Measurements from ENCODE around the gene MAN2C1. TPM values are rescaled to one million over a fixed set of nuclear protein-coding genes. Genes with fewer than 3 reads are reported as not detected.

The MAN2C1 gene
- 35.1 and 37.3 TPM in 2 replicates for polyA plus RNA-seq (2013)

DNA sequence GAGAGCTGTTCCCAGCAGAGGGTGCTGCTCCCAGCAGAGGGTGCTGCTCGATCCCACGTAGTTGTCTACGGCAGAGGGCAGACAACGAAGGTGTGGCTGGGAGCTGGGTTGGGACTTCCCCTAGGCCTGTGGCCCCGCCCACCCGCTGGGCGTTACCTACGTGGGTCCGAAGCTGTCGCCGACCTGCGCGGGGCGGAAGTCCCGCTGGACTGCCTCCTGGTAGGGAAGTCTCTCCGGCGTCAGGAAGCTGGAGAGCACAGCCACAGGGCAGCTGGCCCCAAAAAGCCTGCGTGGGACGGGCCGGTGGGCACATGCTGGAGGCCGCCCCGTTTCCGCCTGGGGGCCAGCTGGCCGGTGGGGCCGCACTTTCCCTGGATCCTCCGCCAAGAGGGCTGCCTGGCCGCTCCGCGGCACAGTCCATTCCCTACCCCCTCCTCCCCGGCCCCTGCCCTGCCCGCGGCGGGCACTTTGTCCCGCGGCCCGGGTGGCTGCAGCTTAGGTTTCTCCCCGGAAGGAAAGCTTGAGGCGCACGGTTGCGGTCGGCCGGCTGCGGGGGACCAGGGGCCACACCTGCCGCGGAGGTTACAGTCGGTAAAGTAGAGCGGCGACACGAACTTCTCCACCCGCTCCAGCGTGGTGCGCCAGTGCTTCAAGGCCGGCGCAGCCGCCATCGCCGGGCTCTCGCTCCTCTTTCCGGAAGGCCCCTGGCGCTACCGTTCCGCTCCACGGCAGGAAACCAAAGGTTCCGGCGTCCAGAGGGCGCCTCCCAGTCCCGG lies at the start of gene MAN2C1:
Gene MAN2C1, minus strand, starts transcription at position 695 of the 776 bp plus-strand sequence. Its CDS starts 24 bp downstream, at position 671.
- Histone ChIP-seq H3K79me2 (ENCODE audit: control insufficient read depth, insufficient read depth, low read length, poor library complexity) (peaks cover 4% of the 10 kb centered on the region), H2AFZ (ENCODE audit: insufficient read depth, low read length, poor library complexity) (peak within 1 kb of the TSS; percentile 75), H3K14ac (ENCODE audit: low read length) (peak within 1 kb of the TSS; percentile 93), H3K4ac (ENCODE audit: low read depth, low read length) (peak within 1 kb of the TSS; percentile 85), H3K18ac (ENCODE audit: low read length) (peak within 1 kb of the TSS; percentile 91), H3K27ac (ENCODE audit: low read depth, low read length) (peak within 1 kb of the TSS; percentile 93), H2BK120ac (ENCODE audit: insufficient read depth, low read length, poor library complexity) (peak within 1 kb of the TSS; percentile 52), H3K9ac (ENCODE audit: low read length) (peak within 1 kb of the TSS; percentile 92), H4K12ac (ENCODE audit: low read depth, low read length) (peak within 1 kb of the TSS; percentile 87), H4K91ac (ENCODE audit: low read depth, low read length) (peak within 1 kb of the TSS; percentile 84), H2BK12ac (ENCODE audit: low read length) (no peak within 1 kb of the TSS), H2BK5ac (ENCODE audit: low read depth, low read length, poor library complexity) (peak within 1 kb of the TSS; percentile 80), H3K4me3 (ENCODE audit: low read depth, low read length) (peak within 1 kb of the TSS; percentile 89), H3K4me1 (ENCODE audit: control insufficient read depth in 1 of 2, insufficient read depth in 2 of 2, low read length in 2 of 2) (peaks cover 3 to 9% of the 10 kb centered on the region in 2 experiments), H3K27me3 (ENCODE audit: insufficient read depth, low read length) (no peaks in the 10 kb centered on the region), H3K79me1 (ENCODE audit: low read length) (peaks cover 8% of the 10 kb centered on the region), H2AK5ac (ENCODE audit: low read length) (peak within 1 kb of the TSS; percentile 82), H4K8ac (ENCODE audit: low read depth, low read length) (peak within 1 kb of the TSS; percentile 92), H3K23ac (ENCODE audit: low read length) (no peak within 1 kb of the TSS), H3K4me2 (ENCODE audit: low read length) (peak within 1 kb of the TSS; percentile 94), H3K36me3 (ENCODE audit: control insufficient read depth in 1 of 2, insufficient read depth in 2 of 2, low read length in 2 of 2) (peaks cover 31 to 49% of the 10 kb centered on the region in 2 experiments), H3K9me3 (ENCODE audit: insufficient read depth, low read depth, low read length) (no peaks in the 10 kb centered on the region)
- peak; percentile 99 for DNase-seq
- WGBS (ENCODE audit: extremely low coverage, insufficient coverage, insufficient read length), result no CpG with 5 or more reads among the region's 67 CpGs

DNA sequence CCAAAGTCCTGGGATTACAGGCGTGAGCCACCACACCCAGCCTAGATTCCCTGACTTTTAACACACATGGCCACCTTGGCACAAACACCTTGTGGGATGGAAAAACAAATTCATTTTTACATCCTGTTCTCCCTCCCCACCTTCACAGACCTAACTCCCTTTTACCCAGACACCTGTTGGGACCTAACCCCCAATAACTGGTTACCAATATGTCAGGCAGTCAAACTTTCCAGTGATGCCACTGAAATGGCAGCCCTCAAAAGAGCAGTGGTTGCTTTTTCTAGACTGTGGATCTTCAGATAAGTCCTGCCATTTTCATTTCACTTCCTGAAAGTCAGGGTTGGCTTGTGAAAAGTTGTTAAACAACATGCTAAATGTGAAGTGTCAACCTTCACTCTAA lies 48.2 kb upstream of the MAN2C1 start:
- no peak for DNase-seq
- Histone ChIP-seq H3K4me2 (ENCODE audit: low read length) (no peak overlapping the region), H3K23ac (ENCODE audit: low read length) (no peak overlapping the region), H3K14ac (ENCODE audit: low read length) (no peak overlapping the region), H3K4me3 (ENCODE audit: low read depth, low read length) (no peak overlapping the region), H2AFZ (ENCODE audit: insufficient read depth, low read length, poor library complexity) (no peak overlapping the region), H3K4me1 (ENCODE audit: control insufficient read depth in 1 of 2, insufficient read depth in 2 of 2, low read length in 2 of 2) (no peaks in the 10 kb centered on the region), H3K36me3 (ENCODE audit: control insufficient read depth in 1 of 2, insufficient read depth in 2 of 2, low read length in 2 of 2) (peaks cover 14 to 20% of the 10 kb centered on the region in 2 experiments), H3K9me3 (ENCODE audit: insufficient read depth, low read depth, low read length) (no peaks in the 10 kb centered on the region), H3K4ac (ENCODE audit: low read depth, low read length) (no peak overlapping the region), H3K27ac (ENCODE audit: low read depth, low read length) (no peak overlapping the region), H2BK5ac (ENCODE audit: low read depth, low read length, poor library complexity) (no peak overlapping the region), H4K12ac (ENCODE audit: low read depth, low read length) (no peak overlapping the region), H2BK120ac (ENCODE audit: insufficient read depth, low read length, poor library complexity) (no peak overlapping the region), H3K79me2 (ENCODE audit: control insufficient read depth, insufficient read depth, low read length, poor library complexity) (no peaks in the 10 kb centered on the region), H3K27me3 (ENCODE audit: insufficient read depth, low read length) (no peaks in the 10 kb centered on the region), H3K79me1 (ENCODE audit: low read length) (no peaks in the 10 kb centered on the region), H2AK5ac (ENCODE audit: low read length) (no peak overlapping the region), H4K8ac (ENCODE audit: low read depth, low read length) (no peak overlapping the region), H2BK12ac (ENCODE audit: low read length) (no peak overlapping the region), H3K18ac (ENCODE audit: low read length) (no peak overlapping the region), H4K91ac (ENCODE audit: low read depth, low read length) (no peak overlapping the region), H3K9ac (ENCODE audit: low read length) (no peak overlapping the region)
- no CpG with 5 or more reads among the region's 1 CpG for whole genome bisulfite sequencing (ENCODE audit: extremely low coverage, insufficient coverage, insufficient read length)

DNA sequence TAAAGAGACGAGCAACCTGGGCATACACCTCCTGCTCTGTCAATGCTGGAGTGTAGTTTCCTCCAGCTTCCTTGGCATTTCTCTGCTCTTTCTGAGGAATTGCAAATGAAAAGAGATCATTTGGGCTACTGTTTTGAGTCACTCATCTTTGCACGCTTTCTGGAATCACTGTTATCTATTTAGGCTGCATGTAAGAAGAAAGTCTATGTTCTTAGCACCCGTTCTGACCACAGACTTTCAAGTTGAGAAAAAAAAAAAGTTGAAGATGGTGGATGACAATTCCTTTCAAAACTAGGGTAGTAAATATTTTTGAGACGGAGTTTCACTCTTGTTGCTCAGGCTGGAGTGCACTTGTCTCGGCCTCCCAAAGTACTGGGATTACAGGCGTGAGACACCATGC lies 41.8 kb upstream of the MAN2C1 start:
- DNase-seq, result no peak
- no peak overlapping the region for H2AK5ac ChIP-seq (ENCODE audit: low read length)
- H3K4me1 ChIP-seq (ENCODE audit: control insufficient read depth in 1 of 2, insufficient read depth in 2 of 2, low read length in 2 of 2), result no peaks in the 10 kb centered on the region
- no peak overlapping the region for H2BK5ac ChIP-seq (ENCODE audit: low read depth, low read length, poor library complexity)
- no peak overlapping the region for H4K8ac ChIP-seq (ENCODE audit: low read depth, low read length)
- H3K79me2 ChIP-seq (ENCODE audit: control insufficient read depth, insufficient read depth, low read length, poor library complexity), result no peaks in the 10 kb centered on the region
- H4K12ac ChIP-seq (ENCODE audit: low read depth, low read length), result no peak overlapping the region
- H3K14ac ChIP-seq (ENCODE audit: low read length), result no peak overlapping the region
- no peak overlapping the region for H3K4me2 ChIP-seq (ENCODE audit: low read length)
- WGBS (ENCODE audit: extremely low coverage, insufficient coverage, insufficient read length), result no CpG with 5 or more reads among the region's 6 CpGs
- no peak overlapping the region for H3K4ac ChIP-seq (ENCODE audit: low read depth, low read length)
- H4K91ac ChIP-seq (ENCODE audit: low read depth, low read length), result no peak overlapping the region
- no peaks in the 10 kb centered on the region for H3K79me1 ChIP-seq (ENCODE audit: low read length)
- no peak overlapping the region for H3K27ac ChIP-seq (ENCODE audit: low read depth, low read length)
- no peak overlapping the region for H3K9ac ChIP-seq (ENCODE audit: low read length)
- no peak overlapping the region for H2BK120ac ChIP-seq (ENCODE audit: insufficient read depth, low read length, poor library complexity)
- H3K9me3 ChIP-seq (ENCODE audit: insufficient read depth, low read depth, low read length), result no peaks in the 10 kb centered on the region
- no peak overlapping the region for H2BK12ac ChIP-seq (ENCODE audit: low read length)
- H2AFZ ChIP-seq (ENCODE audit: insufficient read depth, low read length, poor library complexity), result no peak overlapping the region
- H3K27me3 ChIP-seq (ENCODE audit: insufficient read depth, low read length), result no peaks in the 10 kb centered on the region
- H3K4me3 ChIP-seq (ENCODE audit: low read depth, low read length), result no peak overlapping the region
- no peak overlapping the region for H3K18ac ChIP-seq (ENCODE audit: low read length)
- H3K36me3 ChIP-seq (ENCODE audit: control insufficient read depth in 1 of 2, insufficient read depth in 2 of 2, low read length in 2 of 2), result peaks cover 27 to 41% of the 10 kb centered on the region in 2 experiments
- no peak overlapping the region for H3K23ac ChIP-seq (ENCODE audit: low read length)

DNA sequence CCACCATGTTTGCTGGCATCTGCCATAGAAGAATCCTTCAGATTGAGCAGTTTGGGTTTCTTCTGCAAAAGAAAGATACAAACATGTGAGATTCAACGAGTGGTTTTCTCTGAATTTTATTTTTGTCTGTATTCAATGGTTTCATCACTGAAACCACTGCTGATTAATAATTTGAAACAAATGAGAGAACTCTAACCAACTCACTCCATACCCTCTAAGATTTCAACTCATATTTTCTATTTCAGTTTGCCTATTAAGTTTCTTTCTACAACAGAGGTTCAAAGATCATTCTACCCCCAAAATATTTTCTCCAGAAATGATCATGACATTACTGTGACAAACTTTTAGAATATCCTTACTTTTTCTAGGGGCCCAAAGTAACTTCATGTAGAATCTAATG lies 38.7 kb upstream of the MAN2C1 start:
- H2AK5ac ChIP-seq (ENCODE audit: low read length), result no peak overlapping the region
- H3K4me2 ChIP-seq (ENCODE audit: low read length), result no peak overlapping the region
- H3K79me2 ChIP-seq (ENCODE audit: control insufficient read depth, insufficient read depth, low read length, poor library complexity), result no peaks in the 10 kb centered on the region
- H4K91ac ChIP-seq (ENCODE audit: low read depth, low read length), result no peak overlapping the region
- H3K27ac ChIP-seq (ENCODE audit: low read depth, low read length), result no peak overlapping the region
- no CpG with 5 or more reads among the region's 1 CpG for WGBS (ENCODE audit: extremely low coverage, insufficient coverage, insufficient read length)
- H3K4me1 ChIP-seq (ENCODE audit: control insufficient read depth in 1 of 2, insufficient read depth in 2 of 2, low read length in 2 of 2), result no peaks in the 10 kb centered on the region
- no peaks in the 10 kb centered on the region for H3K9me3 ChIP-seq (ENCODE audit: insufficient read depth, low read depth, low read length)
- H4K8ac ChIP-seq (ENCODE audit: low read depth, low read length), result no peak overlapping the region
- no peak overlapping the region for H3K14ac ChIP-seq (ENCODE audit: low read length)
- H2BK12ac ChIP-seq (ENCODE audit: low read length), result no peak overlapping the region
- H3K79me1 ChIP-seq (ENCODE audit: low read length), result no peaks in the 10 kb centered on the region
- peaks cover 36 to 44% of the 10 kb centered on the region in 2 experiments for H3K36me3 ChIP-seq (ENCODE audit: control insufficient read depth in 1 of 2, insufficient read depth in 2 of 2, low read length in 2 of 2)
- DNase-seq, result no peak
- H3K4me3 ChIP-seq (ENCODE audit: low read depth, low read length), result no peak overlapping the region
- no peak overlapping the region for H2BK5ac ChIP-seq (ENCODE audit: low read depth, low read length, poor library complexity)
- no peak overlapping the region for H2BK120ac ChIP-seq (ENCODE audit: insufficient read depth, low read length, poor library complexity)
- H3K9ac ChIP-seq (ENCODE audit: low read length), result no peak overlapping the region
- no peak overlapping the region for H3K18ac ChIP-seq (ENCODE audit: low read length)
- no peak overlapping the region for H4K12ac ChIP-seq (ENCODE audit: low read depth, low read length)
- H2AFZ ChIP-seq (ENCODE audit: insufficient read depth, low read length, poor library complexity), result no peak overlapping the region
- H3K23ac ChIP-seq (ENCODE audit: low read length), result no peak overlapping the region
- H3K4ac ChIP-seq (ENCODE audit: low read depth, low read length), result no peak overlapping the region
- no peaks in the 10 kb centered on the region for H3K27me3 ChIP-seq (ENCODE audit: insufficient read depth, low read length)
